Neuronal stem cell (in vitro differentiated cells): ENCODE results near the gene TRERF1.

Experiments
- DNase-seq: peaks from one replicate; pipeline ENCODE4 v3.0.0-alpha.2; 2013; ENCODE audit warnings: low spot score
- H2AFZ ChIP-seq: one replicate; pipeline ENCODE4 v1.6.1; 2013; ENCODE audit warnings: mild to moderate bottlenecking, low read length, inconsistent platforms
- H2AK5ac ChIP-seq: 2 replicates; pipeline ENCODE4 v1.6.1; 2013; ENCODE audit warnings: low read depth, mild to moderate bottlenecking, inconsistent platforms, low read length, moderate library complexity, mixed read lengths
- H2BK120ac ChIP-seq: 2 replicates; pipeline ENCODE4 v1.6.1; 2013; ENCODE audit warnings: low read depth, mild to moderate bottlenecking, inconsistent platforms, low read length, moderate library complexity, mixed read lengths
- H2BK12ac ChIP-seq: one replicate; pipeline ENCODE4 v1.6.1; 2013; ENCODE audit warnings: low read length, inconsistent platforms
- H2BK15ac ChIP-seq: 2 replicates; pipeline ENCODE4 v1.6.1; 2013; ENCODE audit warnings: mild to moderate bottlenecking, low read length, inconsistent platforms, mixed read lengths
- H2BK5ac ChIP-seq: one replicate; pipeline ENCODE4 v1.6.1; 2013; ENCODE audit warnings: inconsistent platforms, mild to moderate bottlenecking, low read length, moderate library complexity
- H3K14ac ChIP-seq: one replicate; pipeline ENCODE4 v1.6.1; 2013; ENCODE audit warnings: low read length, inconsistent platforms
- H3K18ac ChIP-seq: 2 replicates; pipeline ENCODE4 v1.6.1; 2013; ENCODE audit warnings: low read length, inconsistent platforms
- H3K23ac ChIP-seq: 2 replicates; pipeline ENCODE4 v1.6.1; 2013; ENCODE audit warnings: low read depth, mild to moderate bottlenecking, mixed read lengths, low read length, inconsistent platforms; ENCODE audit not compliant: poor library complexity
- H3K27ac ChIP-seq: replicated peaks from 3 replicates; pipeline ENCODE4 v1.5.1; 2013; ENCODE audit warnings: low read length, inconsistent platforms
- H3K27me3 ChIP-seq, 3 experiments: 2 replicates each; pipeline ENCODE4 v1.6.1; 2013; ENCODE audit warnings: low read length in 3 of 3, mild to moderate bottlenecking in 2 of 3, inconsistent platforms in 1 of 3, low read depth in 1 of 3, mixed read lengths in 1 of 3, moderate library complexity in 1 of 3; ENCODE audit not compliant: control insufficient read depth in 3 of 3, insufficient read depth in 3 of 3
- H3K36me3 ChIP-seq, 2 donors: replicated peaks in 1 of 2; 2 replicates each; pipeline ENCODE4 v1.6.1; 2013; ENCODE audit warnings: low read length in 2 of 2; ENCODE audit not compliant: control insufficient read depth in 2 of 2, insufficient read depth in 2 of 2
- H3K4ac ChIP-seq: 2 replicates; pipeline ENCODE4 v1.6.1; 2013; ENCODE audit warnings: inconsistent platforms, mild to moderate bottlenecking, low read length, moderate library complexity
- H3K4me1 ChIP-seq, 2 donors: 1 replicate in 1 of 2; 2 replicates in 1 of 2; pipeline ENCODE4 v1.6.1; 2013; ENCODE audit warnings: low read length in 2 of 2, low read depth in 1 of 2; ENCODE audit not compliant: control insufficient read depth in 2 of 2, insufficient read depth in 1 of 2
- H3K4me2 ChIP-seq: one replicate; pipeline ENCODE4 v1.6.1; 2013; ENCODE audit warnings: mild to moderate bottlenecking, low read length, inconsistent platforms; ENCODE audit not compliant: insufficient read depth, poor library complexity, severe bottlenecking
- H3K4me3 ChIP-seq, 2 donors: 2 replicates each; pipeline ENCODE4 v1.5.1; 2013; ENCODE audit warnings: low read length in 2 of 2, mild to moderate bottlenecking in 2 of 2, inconsistent platforms in 1 of 2, moderate library complexity in 1 of 2
- H3K79me1 ChIP-seq: one replicate; pipeline ENCODE4 v1.6.1; 2013; ENCODE audit warnings: low read depth, mild to moderate bottlenecking, inconsistent platforms, low read length, moderate library complexity
- H3K9ac ChIP-seq: one replicate; pipeline ENCODE4 v1.6.1; 2013; ENCODE audit warnings: mild to moderate bottlenecking, low read depth, low read length, inconsistent platforms; ENCODE audit not compliant: poor library complexity
- H3K9me3 ChIP-seq, 2 donors: replicated peaks in 1 of 2; 2 replicates each; pipeline versions ENCODE3 to v1.6.1; 2013; ENCODE audit warnings: low read length in 2 of 2, mild to moderate bottlenecking in 2 of 2, inconsistent platforms in 1 of 2, low read depth in 1 of 2, mixed read lengths in 1 of 2, moderate library complexity in 1 of 2; ENCODE audit not compliant: control insufficient read depth in 2 of 2, insufficient read depth in 1 of 2
- H4K8ac ChIP-seq: one replicate; pipeline ENCODE4 v1.6.1; 2013; ENCODE audit warnings: low read depth, mild to moderate bottlenecking, inconsistent platforms, low read length, moderate library complexity
- H4K91ac ChIP-seq: one replicate; pipeline ENCODE4 v1.6.1; 2013; ENCODE audit warnings: low read length, low read depth, mild to moderate bottlenecking, inconsistent platforms; ENCODE audit not compliant: poor library complexity
- WGBS, 2 donors: extraction: QIAGEN DNeasy Blood & Tissue Kit; methylation state at CpG; one replicate each; pipeline ENCODE4 v1.1.7; 2013; ENCODE audit warnings: missing lambda C conversion rate in 2 of 2, mixed read lengths in 1 of 2; ENCODE audit not compliant: insufficient read length in 2 of 2, insufficient replicate concordance in 1 of 2; ENCODE audit errors: extremely low coverage in 2 of 2; 5-methylcytosine and 5-hydroxymethylcytosine counted together

Gene TRERF1

GRCh38 chr6:42321976-42322375 lies 129.8 kb downstream of the TRERF1 start:
- Histone ChIP-seq H2BK12ac (no peak overlapping the region), H2AK5ac (no peak overlapping the region), H4K91ac (no peak overlapping the region), H3K23ac (no peak overlapping the region), H4K8ac (no peak overlapping the region), H3K4me3 (no peak overlapping the region), H3K27me3 (no peaks in the 10 kb centered on the region), H3K27ac (no peak overlapping the region), H3K14ac (no peak overlapping the region), H3K4ac (no peak overlapping the region), H3K4me2 (no peak overlapping the region), H2BK5ac (no peak overlapping the region), H2BK120ac (no peak overlapping the region), H2AFZ (no peak overlapping the region), H3K36me3 (no peaks in the 10 kb centered on the region), H3K9ac (no peak overlapping the region), H2BK15ac (no peak overlapping the region), H3K4me1 (peaks cover 0 to 1% of the 10 kb centered on the region in 2 donors), H3K9me3 (peaks cover 0 to 13% of the 10 kb centered on the region in 2 donors), H3K79me1 (no peaks in the 10 kb centered on the region), H3K18ac (no peak overlapping the region)
- no CpG with 5 or more reads among the region's 2 CpGs for WGBS, 2 donors
- no peak for DNase-seq

GRCh38 chr6:42320762-42321161 lies 131.0 kb downstream of the TRERF1 start:
- no peak for DNase-seq
- H3K27me3 ChIP-seq: no peaks in the 10 kb centered on the region
- H3K18ac ChIP-seq: no peak overlapping the region
- H2BK12ac ChIP-seq: no peak overlapping the region
- no peak overlapping the region for H4K8ac ChIP-seq
- no peak overlapping the region for H2BK5ac ChIP-seq
- no peak overlapping the region for H3K27ac ChIP-seq
- H2AK5ac ChIP-seq: no peak overlapping the region
- no peaks in the 10 kb centered on the region for H3K36me3 ChIP-seq
- H2BK120ac ChIP-seq: no peak overlapping the region
- no peaks in the 10 kb centered on the region for H3K79me1 ChIP-seq
- H3K4me1 ChIP-seq: peaks cover 5 to 7% of the 10 kb centered on the region in 2 donors
- no peak overlapping the region for H3K9ac ChIP-seq
- peaks cover 0 to 13% of the 10 kb centered on the region in 2 donors for H3K9me3 ChIP-seq
- H2AFZ ChIP-seq: no peak overlapping the region
- no peak overlapping the region for H3K4me3 ChIP-seq
- no peak overlapping the region for H4K91ac ChIP-seq
- H3K4ac ChIP-seq: no peak overlapping the region
- H2BK15ac ChIP-seq: no peak overlapping the region
- no peak overlapping the region for H3K4me2 ChIP-seq
- H3K14ac ChIP-seq: no peak overlapping the region
- WGBS, 2 donors: no CpG with 5 or more reads among the region's 5 CpGs
- H3K23ac ChIP-seq: no peak overlapping the region

GRCh38 chr6:42318480-42318879 lies 133.2 kb downstream of the TRERF1 start:
- Histone ChIP-seq H2BK15ac (no peak overlapping the region), H4K8ac (no peak overlapping the region), H3K4me1 (peaks cover 5 to 11% of the 10 kb centered on the region in 2 donors)

GRCh38 chr6:42316981-42317380 lies 134.7 kb downstream of the TRERF1 start:
- H2BK15ac ChIP-seq: no peak overlapping the region
- no peak overlapping the region for H3K14ac ChIP-seq
- H4K91ac ChIP-seq: no peak overlapping the region
- H3K4me3 ChIP-seq: no peak overlapping the region
- no peak overlapping the region for H3K9ac ChIP-seq
- no peak for DNase-seq
- H2AFZ ChIP-seq: no peak overlapping the region
- H2BK120ac ChIP-seq: no peak overlapping the region
- H2AK5ac ChIP-seq: no peak overlapping the region
- WGBS, 2 donors: no CpG with 5 or more reads among the region's 2 CpGs
- no peak overlapping the region for H3K27ac ChIP-seq
- no peaks in the 10 kb centered on the region for H3K36me3 ChIP-seq
- no peak overlapping the region for H3K4ac ChIP-seq
- H3K4me1 ChIP-seq: peaks cover 5 to 11% of the 10 kb centered on the region in 2 donors
- no peaks in the 10 kb centered on the region for H3K27me3 ChIP-seq
- H3K18ac ChIP-seq: no peak overlapping the region
- no peaks in the 10 kb centered on the region for H3K79me1 ChIP-seq
- H3K4me2 ChIP-seq: no peak overlapping the region
- H3K9me3 ChIP-seq: no peaks in the 10 kb centered on the region
- H2BK5ac ChIP-seq: no peak overlapping the region
- no peak overlapping the region for H3K23ac ChIP-seq
- H2BK12ac ChIP-seq: no peak overlapping the region
- H4K8ac ChIP-seq: no peak overlapping the region

More at GRCh38 chr6:42318480-42318879, 133.2 kb downstream of the TRERF1 start:
- Histone ChIP-seq H3K14ac (no peak overlapping the region), H2AFZ (no peak overlapping the region), H3K4me2 (no peak overlapping the region), H3K18ac (no peak overlapping the region), H4K91ac (no peak overlapping the region), H2BK120ac (no peak overlapping the region), H3K27me3 (no peaks in the 10 kb centered on the region), H3K4ac (no peak overlapping the region), H3K79me1 (no peaks in the 10 kb centered on the region), H3K36me3 (no peaks in the 10 kb centered on the region), H3K9ac (no peak overlapping the region), H2AK5ac (no peak overlapping the region), H3K9me3 (no peaks in the 10 kb centered on the region), H2BK12ac (no peak overlapping the region), H3K4me3 (no peak overlapping the region), H3K27ac (no peak overlapping the region), H3K23ac (no peak overlapping the region), H2BK5ac (no peak overlapping the region)
- DNase-seq: no peak
- WGBS, 2 donors: no CpG with 5 or more reads among the region's 2 CpGs
